Stimulated activated CD8-positive, alpha-beta memory T cell treated with anti-CD3 and anti-CD28 coated beads, Interleukin-7, amount 100 ng/mL, for 1 hour (primary cell): Measurements from ENCODE around the gene LENG1.
"Not testable (repeated sequence)": the region's sequence is repeated elsewhere in the genome, so short reads cannot be mapped to it uniquely, and the experiment has no call there.

ENCODE experiments used
- DNase-seq, 2 donors: peaks; one replicate each; pipeline ENCODE4 v3.0.0-alpha.2; 2020; ENCODE audit warnings: low read depth in 2 of 2

The LENG1 gene

GRCh38 chr19:54189735-54190502, 30.4 kb upstream of the LENG1 start:
- peak; percentile 99 to 100 for DNase-seq

DNA sequence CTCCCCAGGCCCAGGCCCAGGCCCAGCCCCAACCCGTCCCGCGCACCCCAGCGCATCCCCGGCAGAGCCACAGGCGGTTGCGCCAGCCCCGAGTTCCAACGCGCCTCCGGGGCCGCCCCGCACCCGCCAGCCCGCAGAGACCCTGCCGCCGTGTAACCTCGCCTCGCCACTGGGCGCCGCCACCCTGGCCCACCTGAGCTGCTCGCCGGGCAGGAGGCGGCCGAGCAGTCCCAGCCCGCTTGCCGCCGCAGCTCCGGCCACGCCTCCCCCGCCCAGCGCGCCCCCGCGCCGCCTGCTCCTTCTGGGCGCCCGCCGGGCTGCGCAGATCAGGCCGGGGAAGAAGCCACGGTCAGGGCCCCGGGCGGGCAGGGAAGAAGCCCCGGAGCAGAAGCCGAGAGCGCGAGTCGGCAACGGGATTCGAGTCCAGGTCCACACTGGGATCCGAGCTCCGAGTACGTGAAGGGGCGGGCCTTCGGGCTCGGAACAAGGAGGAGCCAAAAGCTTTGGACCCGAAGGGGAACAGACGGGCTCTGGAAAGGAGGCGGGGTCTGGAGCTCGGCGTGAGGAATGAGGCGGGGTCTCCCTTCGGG, 29.7 kb upstream of the LENG1 start, which contains the start of gene MBOAT7:
TSS of gene MBOAT7 (minus strand) at position 436 of the 590 bp plus-strand sequence. CDS start 1,072 bp downstream, outside the sequence.
- DNase-seq, result no peak

DNA sequence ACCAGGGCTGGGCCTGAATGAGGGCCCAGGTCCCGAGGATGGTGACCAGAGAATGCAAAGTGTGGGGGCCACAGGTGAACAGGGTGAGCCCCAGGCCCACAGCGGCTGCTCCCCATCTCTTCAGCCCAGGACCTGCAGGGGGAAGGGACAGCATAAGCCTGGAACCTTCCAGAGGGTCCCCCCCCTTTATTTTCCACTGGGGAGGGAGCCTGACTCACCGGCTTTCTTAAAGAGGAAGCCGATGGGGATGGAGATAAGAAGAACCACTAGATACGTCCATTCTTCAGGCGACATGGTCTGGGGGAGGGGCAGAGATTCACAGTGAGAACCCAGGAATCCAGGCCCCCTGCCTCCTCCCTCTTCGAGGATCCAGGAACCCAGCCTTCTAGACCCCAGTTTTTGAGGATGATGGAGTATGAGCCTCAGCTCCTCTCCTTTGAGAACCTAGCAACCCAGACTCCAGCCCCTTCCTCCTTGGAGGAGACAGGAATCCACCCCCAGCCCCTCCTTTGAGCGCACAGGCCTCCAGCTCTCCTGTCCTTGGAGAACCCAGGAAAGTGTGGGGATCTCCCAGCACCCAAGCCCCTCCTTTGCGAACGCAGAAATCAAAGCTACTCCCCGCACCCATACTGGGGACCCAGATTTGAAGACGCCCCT, 28.8 kb upstream of the LENG1 start:
- DNase-seq, result peak in 1 of 2 donors; percentile 46

GRCh38 chr19:54186934-54187381, 27.4 kb upstream of the LENG1 start:
- no peak for DNase-seq

- DNase-seq, result no peak
Measured at GRCh38 chr19:54186351-54186750, 26.8 kb upstream of the LENG1 start.

GRCh38 chr19:54183431-54183830, 23.9 kb upstream of the LENG1 start:
- DNase-seq, result no peak

DNA sequence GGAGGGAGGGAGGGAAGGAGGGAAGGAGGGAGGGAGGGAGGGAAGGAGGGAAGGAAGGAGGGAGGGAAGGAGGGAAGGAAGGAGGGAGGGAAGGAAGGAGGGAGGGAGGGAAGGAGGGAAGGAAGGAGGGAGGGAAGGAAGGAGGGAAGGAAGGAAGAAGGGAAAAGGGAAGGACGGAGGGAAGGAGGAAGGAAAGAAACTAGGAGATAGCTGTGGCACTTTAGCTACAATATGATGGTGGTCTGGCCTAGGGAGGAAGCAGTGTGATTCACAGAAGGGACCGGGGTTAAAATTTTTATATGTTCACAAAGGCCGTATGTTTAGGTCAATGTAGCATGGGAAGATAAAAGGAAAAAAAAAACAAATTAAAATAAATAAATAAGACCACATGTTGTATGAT, 22.4 kb upstream of the LENG1 start:
- DNase-seq, result not testable (repeated sequence)

GRCh38 chr19:54180691-54181091, 21.2 kb upstream of the LENG1 start:
- no peak for DNase-seq

DNA sequence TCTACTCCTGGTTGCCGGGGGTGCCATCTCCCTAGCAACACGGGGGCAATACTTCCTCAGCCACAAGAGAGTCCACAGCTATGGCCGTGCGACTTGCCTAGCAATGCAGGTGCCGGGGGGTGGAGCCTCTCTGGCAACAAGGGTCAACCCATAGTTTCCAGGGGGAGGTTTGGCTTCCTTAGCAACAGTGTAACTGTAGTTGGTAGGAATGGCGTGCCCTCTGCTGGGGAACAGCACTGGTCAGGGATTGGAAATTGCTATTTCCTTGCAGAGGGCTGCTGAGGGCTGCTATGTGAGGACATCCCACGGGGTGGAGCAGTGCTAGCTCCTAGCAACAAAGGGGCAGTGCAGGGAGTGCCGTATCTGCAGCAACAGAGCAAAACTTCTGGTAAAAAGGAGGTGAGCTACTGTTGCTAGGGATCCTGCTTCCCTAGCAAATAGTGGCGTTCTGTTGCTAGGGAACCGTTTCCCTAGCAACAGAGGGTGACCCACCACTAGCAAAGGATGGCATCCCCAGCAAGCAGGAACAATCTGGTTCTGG, 20.5 kb upstream of the LENG1 start:
- DNase-seq, result no peak

DNA sequence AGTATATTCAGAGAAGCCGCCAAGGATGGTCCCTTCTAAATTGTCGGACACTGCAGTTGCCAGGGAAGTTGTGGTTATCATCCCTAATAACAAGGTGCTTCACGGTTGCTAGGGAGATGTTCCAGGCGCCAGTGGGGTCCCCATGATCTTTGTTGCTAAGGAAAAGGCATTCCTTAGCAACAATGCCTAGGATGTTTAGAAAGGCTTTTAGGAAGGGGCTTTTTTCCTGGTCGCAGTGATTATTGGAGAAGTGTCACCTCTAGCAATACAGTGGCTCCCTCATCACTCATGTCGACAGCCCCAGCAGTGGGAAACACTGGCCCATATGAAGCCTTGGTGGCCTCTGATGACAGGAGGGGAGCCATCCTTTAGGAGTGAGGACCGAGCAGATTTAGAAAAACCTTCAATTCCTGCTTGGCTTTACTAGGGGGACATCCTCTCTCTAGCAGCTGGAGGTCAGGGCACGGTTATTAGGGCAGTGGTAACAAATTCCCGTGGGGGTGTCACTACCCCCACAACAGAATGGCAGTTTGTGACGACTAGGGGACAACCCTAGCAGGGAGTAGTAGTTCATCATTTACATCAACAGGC, 19.8 kb upstream of the LENG1 start:
- DNase-seq, result no peak

GRCh38 chr19:54178581-54179261, 19.2 kb upstream of the LENG1 start:
- no peak for DNase-seq

DNA sequence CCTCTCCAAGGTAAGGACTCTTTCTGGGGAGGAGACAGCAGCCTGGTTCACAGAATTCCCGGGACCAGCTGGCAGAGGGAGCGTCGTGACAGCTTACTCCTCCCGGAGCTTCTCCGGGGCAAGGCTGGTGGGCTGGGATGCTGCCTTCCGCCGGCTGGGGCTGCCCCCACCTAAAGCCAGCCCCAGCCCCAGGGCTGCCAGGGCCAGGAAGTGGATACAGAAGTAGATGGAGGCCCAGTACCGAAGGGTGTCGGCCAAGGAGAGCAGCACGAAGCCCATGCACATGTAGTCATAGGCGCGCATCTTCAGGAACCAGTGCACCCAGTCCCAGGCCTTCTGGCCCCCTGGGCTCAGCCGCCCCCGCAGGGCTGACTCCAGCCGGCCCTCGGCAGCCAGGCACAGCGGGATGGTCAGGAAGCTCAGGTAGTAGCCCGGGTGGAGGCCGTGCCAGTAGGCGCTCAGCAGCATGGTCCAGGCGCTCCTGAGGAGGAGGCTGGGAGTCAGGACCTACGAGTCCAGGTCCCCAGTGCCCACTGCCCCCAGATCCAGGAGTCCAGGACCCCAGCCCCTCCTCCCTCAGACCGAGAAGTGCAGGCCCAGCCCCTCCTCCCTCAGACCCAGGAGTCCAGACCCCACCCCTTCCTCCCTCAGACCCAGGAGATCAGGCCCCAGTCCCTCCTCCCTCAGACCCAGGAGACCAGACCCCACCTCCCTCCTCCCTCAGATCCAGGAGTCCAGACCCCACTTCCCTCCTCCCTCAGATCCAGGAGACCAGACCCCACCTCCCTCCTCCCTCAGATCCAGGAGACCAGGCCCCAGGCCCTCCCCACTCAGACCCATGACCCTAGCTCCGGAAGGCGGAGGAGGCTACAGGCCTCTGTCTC, 14.7 kb upstream of the LENG1 start:
- DNase-seq, result no peak

- no peak for DNase-seq
Measured at GRCh38 chr19:54173359-54173699, 13.8 kb upstream of the LENG1 start.

DNA sequence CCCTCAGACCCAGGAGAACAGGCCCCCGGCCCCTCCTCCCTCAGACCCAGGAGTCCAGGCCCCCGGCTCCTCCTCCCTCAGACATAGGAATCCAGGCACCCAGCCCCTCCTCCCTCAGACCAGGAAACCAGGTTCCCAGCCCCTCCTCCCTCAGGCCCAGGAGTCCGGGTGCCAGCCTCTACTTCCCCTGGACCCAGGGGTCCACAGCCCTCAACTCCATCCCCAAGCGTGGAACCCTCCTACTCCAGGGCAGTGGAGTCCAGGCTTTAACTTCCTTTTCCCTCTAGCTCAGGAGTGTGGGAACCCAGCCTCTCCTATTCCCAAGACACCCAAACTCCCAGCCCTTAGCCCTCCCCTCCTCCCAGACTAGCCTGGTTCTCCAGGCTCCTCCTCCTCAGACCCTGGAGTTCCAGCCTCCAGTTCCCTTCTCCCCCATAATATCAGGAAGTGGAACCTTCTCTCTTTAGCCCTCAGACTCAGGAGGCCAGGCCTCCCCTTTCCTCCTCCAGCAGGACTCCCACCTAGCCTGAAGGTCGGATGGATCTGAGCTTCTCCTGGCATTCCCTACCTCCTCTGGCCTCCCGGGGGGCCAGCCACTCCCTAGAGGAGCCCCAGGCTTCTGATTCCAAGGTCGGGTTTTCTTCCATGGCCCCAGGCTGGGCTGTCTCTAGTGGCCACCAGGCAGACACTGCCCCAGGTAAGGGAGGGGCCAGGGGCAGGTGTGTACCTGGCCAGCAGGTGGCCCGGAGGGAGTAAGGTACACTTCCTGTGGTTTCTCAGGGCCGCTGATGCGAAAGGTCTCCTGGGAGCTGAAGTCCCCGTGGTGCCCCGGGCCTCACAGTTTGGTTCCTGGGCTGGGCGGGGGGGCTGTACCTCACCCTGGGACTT, 13.2 kb upstream of the LENG1 start, which contains the start of gene TMC4:
TSS of gene TMC4 (minus strand) at position 690 of the 888 bp plus-strand sequence. CDS start at position 647, 43 bp downstream.
- DNase-seq, result no peak

DNA sequence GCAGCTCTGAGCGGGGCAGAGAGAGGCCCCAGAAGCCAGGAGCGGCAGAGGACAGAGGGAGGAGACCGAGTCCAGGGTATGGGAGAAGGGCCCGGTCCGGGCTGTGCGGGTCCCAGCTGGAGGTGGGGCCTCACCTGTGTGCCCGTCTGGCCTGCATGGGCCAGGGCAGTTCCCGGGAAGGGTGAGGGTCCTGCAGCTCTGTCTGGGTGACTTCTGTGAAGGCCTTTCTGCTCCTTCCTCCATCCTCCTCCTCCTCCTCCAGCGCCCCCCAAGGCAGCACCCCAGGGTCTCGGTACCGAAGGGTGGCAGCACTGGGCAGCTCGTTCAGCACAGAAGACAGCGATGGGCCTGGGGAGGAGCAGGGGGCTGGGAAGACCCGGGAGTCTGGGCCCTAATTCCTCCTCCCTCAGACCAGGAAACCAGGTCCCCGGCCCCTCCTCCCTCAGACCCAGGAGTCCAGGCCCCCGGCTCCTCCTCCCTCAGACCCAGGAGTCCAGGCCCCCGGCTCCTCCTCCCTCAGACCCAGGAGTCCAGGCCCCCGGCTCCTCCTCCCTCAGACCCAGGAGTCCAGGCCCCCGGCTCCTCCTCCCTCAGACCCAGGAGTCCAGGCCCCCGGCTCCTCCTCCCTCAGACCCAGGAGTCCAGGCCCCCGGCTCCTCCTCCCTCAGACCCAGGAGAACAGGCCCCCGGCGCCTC, 12.4 kb upstream of the LENG1 start:
- DNase-seq, result not testable (repeated sequence)

- no peak for DNase-seq
Measured at GRCh38 chr19:54169149-54169740, 9.7 kb upstream of the LENG1 start.

DNA sequence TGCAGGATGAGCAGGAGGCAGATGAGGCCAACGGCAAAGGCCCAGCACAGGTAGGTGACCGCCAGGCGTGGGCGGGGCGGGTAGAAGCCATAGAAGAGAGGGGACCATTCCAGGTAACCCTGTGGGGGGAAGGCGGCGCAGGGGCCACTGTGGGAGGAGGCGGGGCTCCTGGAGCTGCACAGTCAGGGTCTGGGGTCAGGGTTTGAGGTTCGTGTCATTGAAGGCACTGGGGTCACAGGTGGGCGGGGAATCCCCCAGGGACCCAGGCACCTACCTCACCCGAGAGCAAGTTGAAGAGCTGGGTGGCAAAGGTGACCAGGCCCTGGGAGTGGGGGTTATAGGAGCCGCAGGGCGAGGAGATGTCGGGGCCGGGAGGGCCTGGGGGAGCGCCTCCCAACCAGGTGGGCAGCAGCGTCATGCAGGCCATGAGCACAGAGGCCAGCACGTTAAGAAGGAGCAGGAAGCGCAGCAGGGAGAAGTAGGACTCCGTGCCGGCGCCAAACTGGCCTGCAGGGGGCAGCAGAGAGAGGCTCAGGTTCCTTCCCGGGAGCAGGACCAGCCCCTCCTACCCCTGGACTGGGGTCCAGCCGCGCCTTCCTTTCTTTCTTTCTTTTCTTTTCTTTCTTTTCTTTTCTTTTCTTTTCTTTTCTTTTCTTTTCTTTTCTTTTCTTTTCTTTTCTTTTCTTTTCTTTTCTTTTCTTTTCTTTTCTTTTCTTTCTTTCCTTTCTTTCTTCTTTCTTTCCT, 8.8 kb upstream of the LENG1 start:
- DNase-seq, result peak; percentile 79 to 94

DNA sequence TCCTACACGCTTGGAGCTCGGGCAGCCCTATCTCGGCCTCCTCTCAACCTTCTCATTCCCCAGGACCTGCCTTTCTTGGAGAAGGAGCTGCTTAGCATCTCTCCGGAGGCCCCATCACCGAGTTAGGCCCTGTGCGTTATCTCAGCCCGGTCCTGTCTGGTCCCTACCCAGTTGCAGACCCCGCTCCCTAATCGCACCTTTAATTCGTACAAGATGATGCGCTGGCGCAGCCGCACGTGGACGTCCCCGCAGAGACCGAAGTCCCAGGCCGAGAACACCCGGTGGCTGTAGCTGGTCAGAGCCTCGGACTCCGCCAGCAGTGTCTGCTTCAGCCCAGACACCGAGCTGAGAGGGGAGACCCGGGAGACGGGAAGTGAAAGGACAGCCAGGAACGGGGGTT, 5.7 kb upstream of the LENG1 start:
- no peak for DNase-seq
